ENCODE measurements around the gene EMC10.

Gene EMC10

DNA sequence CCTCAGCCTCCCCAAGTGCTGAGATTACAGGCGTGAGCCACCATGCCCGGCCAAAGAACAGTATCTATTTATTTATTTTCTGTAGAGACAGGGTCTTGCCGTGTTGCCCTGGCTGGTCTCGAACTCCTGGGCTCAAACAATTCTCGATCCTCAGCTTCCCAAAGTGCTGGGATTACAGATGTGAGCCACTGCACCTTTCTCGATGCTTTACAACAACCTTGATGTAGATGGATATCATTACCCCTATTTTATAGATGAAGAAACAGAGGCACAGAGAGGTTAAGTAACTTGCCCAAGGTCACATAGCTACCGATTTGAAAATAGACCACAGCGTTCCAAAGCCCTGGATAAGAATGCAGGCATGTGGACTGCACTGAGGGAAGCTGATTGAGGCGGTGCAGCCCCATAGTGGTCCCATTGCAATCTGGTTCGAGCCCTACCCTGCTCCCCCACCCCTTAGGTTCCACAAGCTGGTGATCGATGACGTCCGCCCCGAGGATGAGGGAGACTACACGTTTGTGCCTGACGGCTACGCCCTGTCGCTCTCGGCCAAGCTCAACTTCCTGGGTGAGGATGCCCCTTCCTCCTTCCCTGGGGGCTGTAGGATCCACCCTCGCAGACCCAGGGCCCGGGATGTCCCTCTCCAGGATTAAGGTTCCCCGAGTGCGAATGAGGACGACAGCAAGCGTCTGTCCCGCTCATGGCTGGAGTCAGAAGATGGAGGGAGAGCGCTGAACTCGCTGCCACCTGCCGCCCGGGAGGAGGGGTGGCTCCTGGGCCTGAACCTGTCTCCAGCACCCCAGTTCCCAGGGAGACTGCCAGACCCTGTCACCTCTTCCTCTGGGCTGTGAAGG lies 25.7 kb upstream of the EMC10 start:
- peaks cover 5% of the 10 kb centered on the region for H3K27me3 ChIP-seq (ENCODE audit: insufficient read depth, poor library complexity, severe bottlenecking)
- no peak for DNase-seq (ENCODE audit: low read depth in 1 of 2, low spot score in 1 of 2)
- H3K27ac ChIP-seq (replicated peaks): no peak overlapping the region
- TF ChIP-seq, protein P1, sequence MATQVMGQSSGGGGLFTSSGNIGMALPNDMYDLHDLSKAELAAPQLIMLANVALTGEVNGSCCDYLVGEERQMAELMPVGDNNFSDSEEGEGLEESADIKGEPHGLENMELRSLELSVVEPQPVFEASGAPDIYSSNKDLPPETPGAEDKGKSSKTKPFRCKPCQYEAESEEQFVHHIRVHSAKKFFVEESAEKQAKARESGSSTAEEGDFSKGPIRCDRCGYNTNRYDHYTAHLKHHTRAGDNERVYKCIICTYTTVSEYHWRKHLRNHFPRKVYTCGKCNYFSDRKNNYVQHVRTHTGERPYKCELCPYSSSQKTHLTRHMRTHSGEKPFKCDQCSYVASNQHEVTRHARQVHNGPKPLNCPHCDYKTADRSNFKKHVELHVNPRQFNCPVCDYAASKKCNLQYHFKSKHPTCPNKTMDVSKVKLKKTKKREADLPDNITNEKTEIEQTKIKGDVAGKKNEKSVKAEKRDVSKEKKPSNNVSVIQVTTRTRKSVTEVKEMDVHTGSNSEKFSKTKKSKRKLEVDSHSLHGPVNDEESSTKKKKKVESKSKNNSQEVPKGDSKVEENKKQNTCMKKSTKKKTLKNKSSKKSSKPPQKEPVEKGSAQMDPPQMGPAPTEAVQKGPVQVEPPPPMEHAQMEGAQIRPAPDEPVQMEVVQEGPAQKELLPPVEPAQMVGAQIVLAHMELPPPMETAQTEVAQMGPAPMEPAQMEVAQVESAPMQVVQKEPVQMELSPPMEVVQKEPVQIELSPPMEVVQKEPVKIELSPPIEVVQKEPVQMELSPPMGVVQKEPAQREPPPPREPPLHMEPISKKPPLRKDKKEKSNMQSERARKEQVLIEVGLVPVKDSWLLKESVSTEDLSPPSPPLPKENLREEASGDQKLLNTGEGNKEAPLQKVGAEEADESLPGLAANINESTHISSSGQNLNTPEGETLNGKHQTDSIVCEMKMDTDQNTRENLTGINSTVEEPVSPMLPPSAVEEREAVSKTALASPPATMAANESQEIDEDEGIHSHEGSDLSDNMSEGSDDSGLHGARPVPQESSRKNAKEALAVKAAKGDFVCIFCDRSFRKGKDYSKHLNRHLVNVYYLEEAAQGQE (IDR thresholded peaks at IDR 0.05; ENCODE audit: insufficient replicate concordance, low read depth): no peak
- TF ChIP-seq POLR2AphosphoS5 (IDR thresholded peaks at IDR 0.05; ENCODE audit: low read depth): no peak
- no peak for TF ChIP-seq SPI1 (IDR thresholded peaks at IDR 0.05; ENCODE audit: borderline replicate concordance, low read depth)
- TF ChIP-seq, protein P2, sequence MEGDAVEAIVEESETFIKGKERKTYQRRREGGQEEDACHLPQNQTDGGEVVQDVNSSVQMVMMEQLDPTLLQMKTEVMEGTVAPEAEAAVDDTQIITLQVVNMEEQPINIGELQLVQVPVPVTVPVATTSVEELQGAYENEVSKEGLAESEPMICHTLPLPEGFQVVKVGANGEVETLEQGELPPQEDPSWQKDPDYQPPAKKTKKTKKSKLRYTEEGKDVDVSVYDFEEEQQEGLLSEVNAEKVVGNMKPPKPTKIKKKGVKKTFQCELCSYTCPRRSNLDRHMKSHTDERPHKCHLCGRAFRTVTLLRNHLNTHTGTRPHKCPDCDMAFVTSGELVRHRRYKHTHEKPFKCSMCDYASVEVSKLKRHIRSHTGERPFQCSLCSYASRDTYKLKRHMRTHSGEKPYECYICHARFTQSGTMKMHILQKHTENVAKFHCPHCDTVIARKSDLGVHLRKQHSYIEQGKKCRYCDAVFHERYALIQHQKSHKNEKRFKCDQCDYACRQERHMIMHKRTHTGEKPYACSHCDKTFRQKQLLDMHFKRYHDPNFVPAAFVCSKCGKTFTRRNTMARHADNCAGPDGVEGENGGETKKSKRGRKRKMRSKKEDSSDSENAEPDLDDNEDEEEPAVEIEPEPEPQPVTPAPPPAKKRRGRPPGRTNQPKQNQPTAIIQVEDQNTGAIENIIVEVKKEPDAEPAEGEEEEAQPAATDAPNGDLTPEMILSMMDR (IDR thresholded peaks at IDR 0.05; ENCODE audit: insufficient read depth, low read length): no peak
- TF ChIP-seq GABPA (IDR thresholded peaks at IDR 0.05; ENCODE audit: low read depth): no peak
- H3K4me3 ChIP-seq (replicated peaks; ENCODE audit: insufficient read depth, low read length): no peak overlapping the region

DNA sequence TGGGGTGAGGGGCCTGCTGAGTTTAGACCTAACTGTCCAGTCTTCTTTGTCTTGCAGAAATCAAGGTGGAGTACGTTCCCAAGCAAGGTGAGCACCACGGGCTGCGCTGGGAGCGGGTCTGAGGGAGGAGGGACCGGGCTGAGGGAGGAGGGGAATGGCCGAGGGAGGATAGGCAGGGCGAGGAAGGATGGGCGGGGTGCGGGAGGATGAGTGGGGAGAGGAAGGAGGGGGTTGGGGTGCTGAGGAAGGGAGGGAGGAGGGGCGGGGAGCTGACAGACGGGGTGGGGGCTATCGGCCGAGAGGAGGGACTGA lies 25.1 kb upstream of the EMC10 start:
- Histone ChIP-seq H3K27me3 (ENCODE audit: insufficient read depth, poor library complexity, severe bottlenecking) (peaks cover 5% of the 10 kb centered on the region), H3K4me3 (replicated peaks; ENCODE audit: insufficient read depth, low read length) (no peak overlapping the region), H3K27ac (replicated peaks) (no peak overlapping the region)
- no peak for DNase-seq (ENCODE audit: low read depth in 1 of 2, low spot score in 1 of 2)
- TF ChIP-seq GABPA (IDR thresholded peaks at IDR 0.05; ENCODE audit: low read depth): no peak
- TF ChIP-seq, protein P2 (IDR thresholded peaks at IDR 0.05; ENCODE audit: insufficient read depth, low read length): no peak
- no peak for TF ChIP-seq POLR2AphosphoS5 (IDR thresholded peaks at IDR 0.05; ENCODE audit: low read depth)
- TF ChIP-seq, protein P1 (IDR thresholded peaks at IDR 0.05; ENCODE audit: insufficient replicate concordance, low read depth): no peak
- no peak for TF ChIP-seq SPI1 (IDR thresholded peaks at IDR 0.05; ENCODE audit: borderline replicate concordance, low read depth)

DNA sequence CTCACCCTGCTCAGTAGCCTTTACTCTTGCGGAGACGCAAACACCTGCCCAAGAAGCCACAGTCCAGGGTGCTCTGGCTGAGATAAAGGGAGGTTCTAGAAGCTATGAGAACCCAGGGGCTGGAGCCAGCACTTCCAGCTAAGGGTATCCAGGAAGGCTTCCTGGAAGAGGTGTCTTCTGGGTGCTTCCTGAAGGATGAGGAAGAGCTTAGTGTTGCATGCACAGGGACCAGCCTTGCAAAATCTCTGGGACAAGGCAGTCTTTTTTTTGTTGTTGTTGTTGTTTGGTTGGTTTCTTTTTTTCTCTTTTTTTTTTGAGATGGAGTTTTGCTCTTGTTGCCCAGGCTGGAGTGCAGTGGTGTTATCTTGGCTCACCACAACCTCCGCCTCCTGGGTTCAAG lies 23.1 kb upstream of the EMC10 start:
- Histone ChIP-seq H3K4me3 (replicated peaks; ENCODE audit: insufficient read depth, low read length) (no peak overlapping the region), H3K27me3 (ENCODE audit: insufficient read depth, poor library complexity, severe bottlenecking) (peaks cover 5% of the 10 kb centered on the region), H3K27ac (replicated peaks) (no peak overlapping the region)
- TF ChIP-seq, protein P2 (IDR thresholded peaks at IDR 0.05; ENCODE audit: insufficient read depth, low read length): no peak
- TF ChIP-seq SPI1 (IDR thresholded peaks at IDR 0.05; ENCODE audit: borderline replicate concordance, low read depth) (no peak), POLR2AphosphoS5 (IDR thresholded peaks at IDR 0.05; ENCODE audit: low read depth) (no peak), GABPA (IDR thresholded peaks at IDR 0.05; ENCODE audit: low read depth) (no peak)
- TF ChIP-seq, protein P1 (IDR thresholded peaks at IDR 0.05; ENCODE audit: insufficient replicate concordance, low read depth): no peak
- no peak for DNase-seq (ENCODE audit: low read depth in 1 of 2, low spot score in 1 of 2)

All from HL-60 (cell line).